DND-41 (cell line): ENCODE results near the gene ARFRP1.
"Not testable (repeated sequence)": the region's sequence is repeated elsewhere in the genome, so short reads cannot be mapped to it uniquely, and the experiment has no call there.

Experiments
- ATAC-seq: fragments of 200-7000 bp; cut with Tn5 transposase; 3 replicates; pipeline ENCODE4 v1.9.1; 2021; ENCODE audit warnings: low read depth; ENCODE audit not compliant: insufficient read depth
- DNase-seq: peaks from one replicate; pipeline ENCODE4 v3.0.0-alpha.2; 2020
- H2AFZ ChIP-seq: 2 replicates; pipeline ENCODE4 v1.6.0; 2012; ENCODE audit warnings: low read depth, low read length
- H3K27ac ChIP-seq: 2 replicates; pipeline ENCODE4 v1.5.1; 2012; ENCODE audit warnings: low read length, inconsistent platforms
- H3K27me3 ChIP-seq: fragments of 200-600 bp; sonication (generic); 2 replicates; pipeline ENCODE4 v1.6.0; 2012; ENCODE audit warnings: low read length, mild to moderate bottlenecking, inconsistent platforms; ENCODE audit not compliant: insufficient read depth, poor library complexity
- H3K36me3 ChIP-seq: 2 replicates; pipeline ENCODE4 v1.5.1; 2012; ENCODE audit warnings: low read length, inconsistent platforms; ENCODE audit not compliant: insufficient read depth
- H3K4me1 ChIP-seq: 2 replicates; pipeline ENCODE4 v1.5.1; 2012; ENCODE audit warnings: mild to moderate bottlenecking, low read length; ENCODE audit not compliant: insufficient read depth
- H3K4me2 ChIP-seq: 2 replicates; pipeline ENCODE4 v1.6.0; 2012; ENCODE audit warnings: mild to moderate bottlenecking, moderate library complexity, low read length, inconsistent platforms; ENCODE audit not compliant: insufficient read depth
- H3K4me3 ChIP-seq, 2 experiments: fragments of 200-600 bp in 1 of 2; shearing (Covaris generic) in 1 of 2; 2 replicates each; pipeline ENCODE4 v1.5.1; 2012 to 2016; ENCODE audit warnings: inconsistent platforms in 2 of 2, low read length in 2 of 2, mild to moderate bottlenecking in 2 of 2, low read depth in 1 of 2, moderate library complexity in 1 of 2
- H3K79me2 ChIP-seq: 2 replicates; pipeline ENCODE4 v1.6.0; 2012; ENCODE audit warnings: low read length, inconsistent platforms; ENCODE audit not compliant: insufficient read depth
- H3K9ac ChIP-seq: 2 replicates; pipeline ENCODE4 v1.6.0; 2012; ENCODE audit warnings: low read depth, mild to moderate bottlenecking, inconsistent platforms, low read length, moderate library complexity
- H3K9me3 ChIP-seq: 2 replicates; pipeline ENCODE4 v1.5.1; 2012; ENCODE audit warnings: low read length, moderate library complexity, mild to moderate bottlenecking, inconsistent platforms; ENCODE audit not compliant: insufficient read depth, severe bottlenecking
- H4K20me1 ChIP-seq: 2 replicates; pipeline ENCODE4 v1.6.0; 2012; ENCODE audit warnings: low read length; ENCODE audit not compliant: insufficient read depth
- CTCF ChIP-seq: IDR thresholded peaks from 2 replicates; pipeline ENCODE4 v1.5.1; 2012; ENCODE audit warnings: borderline replicate concordance, low read length, moderate library complexity, mild to moderate bottlenecking; ENCODE audit not compliant: poor library complexity, severe bottlenecking; ENCODE audit errors: extremely low read depth
- EZH2 ChIP-seq: IDR thresholded peaks from 3 replicates; pipeline ENCODE4 v1.6.1; 2012; ENCODE audit warnings: borderline replicate concordance, low read depth, mild to moderate bottlenecking, moderate library complexity, low read length, inconsistent platforms; ENCODE audit not compliant: severe bottlenecking

The ARFRP1 gene

GRCh38 chr20:63661959-63662812, 45.6 kb downstream of the ARFRP1 start:
- Histone ChIP-seq H3K79me2 (peaks cover 66% of the 10 kb centered on the region), H3K9me3 (no peaks in the 10 kb centered on the region), H3K9ac (no peak overlapping the region), H3K27me3 (no peaks in the 10 kb centered on the region), H3K27ac (no peak overlapping the region), H3K4me1 (peaks cover 29% of the 10 kb centered on the region), H4K20me1 (peaks cover 25% of the 10 kb centered on the region; the same call in 1 of the 2 replicates), H3K4me2 (no peak overlapping the region), H3K36me3 (peaks cover 71% of the 10 kb centered on the region), H2AFZ (no peak overlapping the region), H3K4me3 (no peak overlapping the region)
- DNase-seq, result no peak
- no peak for ATAC-seq
- TF ChIP-seq CTCF, result no peak

GRCh38 chr20:63661108-63661507, 46.7 kb downstream of the ARFRP1 start:
- no peak overlapping the region for H2AFZ ChIP-seq
- no peak for DNase-seq
- ATAC-seq, result no peak
- no peak overlapping the region for H3K9ac ChIP-seq
- no peaks in the 10 kb centered on the region for H3K9me3 ChIP-seq
- peaks cover 35% of the 10 kb centered on the region for H3K4me1 ChIP-seq
- no peaks in the 10 kb centered on the region for H3K27me3 ChIP-seq
- H3K4me3 ChIP-seq, result no peak overlapping the region
- no peak overlapping the region for H3K27ac ChIP-seq
- H3K36me3 ChIP-seq, result peaks cover 63% of the 10 kb centered on the region
- no peak for TF ChIP-seq EZH2
- no peak for TF ChIP-seq CTCF
- peaks cover 24% of the 10 kb centered on the region; the same call in 1 of the 2 replicates for H4K20me1 ChIP-seq
- peaks cover 66% of the 10 kb centered on the region for H3K79me2 ChIP-seq
- no peak overlapping the region for H3K4me2 ChIP-seq

GRCh38 chr20:63660622-63661021, 47.2 kb downstream of the ARFRP1 start:
- no peak overlapping the region for H3K4me3 ChIP-seq
- no peaks in the 10 kb centered on the region for H3K9me3 ChIP-seq
- ATAC-seq (no peak), DNase-seq (no peak)
- no peak overlapping the region for H2AFZ ChIP-seq
- H3K27me3 ChIP-seq, result no peaks in the 10 kb centered on the region
- no peak overlapping the region for H3K4me2 ChIP-seq
- H3K27ac ChIP-seq, result no peak overlapping the region
- peaks cover 66% of the 10 kb centered on the region for H3K79me2 ChIP-seq
- TF ChIP-seq CTCF (no peak), EZH2 (no peak)
- no peak overlapping the region for H3K9ac ChIP-seq
- H3K4me1 ChIP-seq, result peaks cover 35% of the 10 kb centered on the region
- peaks cover 24% of the 10 kb centered on the region; the same call in 1 of the 2 replicates for H4K20me1 ChIP-seq
- peaks cover 58% of the 10 kb centered on the region for H3K36me3 ChIP-seq

- not testable (repeated sequence) for H2AFZ ChIP-seq, H3K27me3 ChIP-seq, DNase-seq, H3K9ac ChIP-seq, ATAC-seq, H3K27ac ChIP-seq, H3K4me3 ChIP-seq, H3K9me3 ChIP-seq
- H4K20me1 ChIP-seq, result peaks cover 20% of the 10 kb centered on the region; the same call in 1 of the 2 replicates
- peaks cover 55% of the 10 kb centered on the region for H3K36me3 ChIP-seq
- 0 out of 2 replicates have a peak overlapping the region, but pooled peaks have one; percentile 93 for H3K4me2 ChIP-seq
- peaks cover 63% of the 10 kb centered on the region for H3K79me2 ChIP-seq
- H3K4me1 ChIP-seq, result peaks cover 39% of the 10 kb centered on the region
Measured at GRCh38 chr20:63660174-63660573, 47.6 kb downstream of the ARFRP1 start.
